Loucy (cell line): ENCODE results near the gene ANK3.

Source experiments
- H2AFZ ChIP-seq: fragments of 200-600 bp; sonication (generic); 2 replicates; pipeline ENCODE4 v1.6.0; 2016; ENCODE audit warnings: antibody characterized with exemption, mild to moderate bottlenecking, low read length, moderate library complexity
- H3F3A ChIP-seq: fragments of 200-600 bp; 2 replicates; pipeline ENCODE4 v1.6.0; 2016; ENCODE audit warnings: antibody characterized with exemption, low read depth, mild to moderate bottlenecking
- H3K27me3 ChIP-seq: fragments of 200-600 bp; sonication (generic); 2 replicates; pipeline ENCODE4 v1.6.1; 2014; ENCODE audit warnings: low read length, mild to moderate bottlenecking; ENCODE audit not compliant: insufficient read depth, poor library complexity, severe bottlenecking
- H3K36me3 ChIP-seq: fragments of 200-600 bp; sonication (generic); 2 replicates; pipeline ENCODE4 v1.6.1; 2016; ENCODE audit warnings: low read length; ENCODE audit not compliant: insufficient read depth
- H3K4me1 ChIP-seq: fragments of 200-600 bp; sonication (generic); 2 replicates; pipeline ENCODE4 v1.5.1; 2014; ENCODE audit warnings: low read length, mild to moderate bottlenecking; ENCODE audit not compliant: insufficient read depth, poor library complexity, severe bottlenecking
- H3K4me2 ChIP-seq: fragments of 200-600 bp; sonication (generic); 2 replicates; pipeline ENCODE4 v1.6.0; 2014; ENCODE audit warnings: antibody characterized with exemption, low read length, low read depth, mild to moderate bottlenecking; ENCODE audit not compliant: poor library complexity, severe bottlenecking
- H3K4me3 ChIP-seq: fragments of 200-600 bp; sonication (generic); 2 replicates; pipeline ENCODE4 v1.5.1; 2014; ENCODE audit warnings: low read length, mild to moderate bottlenecking, mixed read lengths; ENCODE audit not compliant: poor library complexity, severe bottlenecking
- H3K79me2 ChIP-seq: fragments of 200-600 bp; sonication (generic); 2 replicates; pipeline ENCODE4 v1.6.1; 2014; ENCODE audit warnings: low read length; ENCODE audit not compliant: insufficient read depth
- H3K9ac ChIP-seq: fragments of 200-600 bp; sonication (generic); 2 replicates; pipeline ENCODE4 v1.6.0; 2014; ENCODE audit warnings: mild to moderate bottlenecking, low read depth, low read length, moderate library complexity; ENCODE audit not compliant: poor library complexity, severe bottlenecking
- H3K9me2 ChIP-seq: fragments of 200-600 bp; sonication (generic); replicated peaks from 2 replicates; pipeline ENCODE4 v1.6.1; 2016; ENCODE audit warnings: low read depth, low read length, mixed read lengths
- H3K9me3 ChIP-seq: fragments of 200-600 bp; sonication (generic); 2 replicates; pipeline ENCODE4 v1.6.1; 2014; ENCODE audit warnings: mild to moderate bottlenecking, antibody characterized with exemption, low read length, low read depth; ENCODE audit not compliant: insufficient read depth
- H4K20me1 ChIP-seq: fragments of 200-600 bp; sonication (generic); 2 replicates; pipeline ENCODE4 v1.6.0; 2014; ENCODE audit warnings: antibody characterized with exemption, low read length, mild to moderate bottlenecking; ENCODE audit not compliant: insufficient read depth, poor library complexity, severe bottlenecking
- EZH2phosphoT487 ChIP-seq: fragments of 200-600 bp; IDR thresholded peaks from 2 replicates; pipeline ENCODE4 v1.6.1; 2018; ENCODE audit warnings: antibody characterized with exemption, mild to moderate bottlenecking, moderate library complexity, borderline replicate concordance
- TF ChIP-seq, protein P1 (sequence below): fragments of 200-600 bp; sonication (generic); conservative IDR thresholded peaks from 2 replicates; pipeline ENCODE4 v1.5.1; 2014; ENCODE audit warnings: mild to moderate bottlenecking, antibody characterized with exemption, low read length

ANK3 gene

DNA sequence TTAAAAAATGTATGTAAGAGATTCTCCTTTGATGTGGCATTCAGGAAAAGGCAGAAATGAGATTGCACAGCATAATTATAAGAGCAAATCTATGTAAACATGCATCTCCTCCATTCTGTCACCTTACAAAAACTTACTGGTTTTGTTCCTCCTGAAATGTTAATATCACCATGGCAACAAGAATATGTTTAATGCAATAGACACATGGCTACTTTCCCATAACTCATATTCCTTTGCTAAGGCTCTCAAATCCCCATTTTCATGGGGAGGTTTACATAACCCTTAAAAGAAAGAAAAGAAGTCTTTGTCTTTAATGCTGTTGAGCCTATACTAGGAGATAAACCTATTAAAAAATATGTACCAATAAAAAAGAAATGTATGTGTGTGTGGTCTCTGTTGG lies 136.2 kb downstream of the ANK3 start:
- TF ChIP-seq, protein P1, sequence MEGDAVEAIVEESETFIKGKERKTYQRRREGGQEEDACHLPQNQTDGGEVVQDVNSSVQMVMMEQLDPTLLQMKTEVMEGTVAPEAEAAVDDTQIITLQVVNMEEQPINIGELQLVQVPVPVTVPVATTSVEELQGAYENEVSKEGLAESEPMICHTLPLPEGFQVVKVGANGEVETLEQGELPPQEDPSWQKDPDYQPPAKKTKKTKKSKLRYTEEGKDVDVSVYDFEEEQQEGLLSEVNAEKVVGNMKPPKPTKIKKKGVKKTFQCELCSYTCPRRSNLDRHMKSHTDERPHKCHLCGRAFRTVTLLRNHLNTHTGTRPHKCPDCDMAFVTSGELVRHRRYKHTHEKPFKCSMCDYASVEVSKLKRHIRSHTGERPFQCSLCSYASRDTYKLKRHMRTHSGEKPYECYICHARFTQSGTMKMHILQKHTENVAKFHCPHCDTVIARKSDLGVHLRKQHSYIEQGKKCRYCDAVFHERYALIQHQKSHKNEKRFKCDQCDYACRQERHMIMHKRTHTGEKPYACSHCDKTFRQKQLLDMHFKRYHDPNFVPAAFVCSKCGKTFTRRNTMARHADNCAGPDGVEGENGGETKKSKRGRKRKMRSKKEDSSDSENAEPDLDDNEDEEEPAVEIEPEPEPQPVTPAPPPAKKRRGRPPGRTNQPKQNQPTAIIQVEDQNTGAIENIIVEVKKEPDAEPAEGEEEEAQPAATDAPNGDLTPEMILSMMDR = no peak
- no peak for TF ChIP-seq EZH2phosphoT487
- Histone ChIP-seq H3K9me3 (no peaks in the 10 kb centered on the region), H3K79me2 (no peaks in the 10 kb centered on the region), H3K4me1 (no peaks in the 10 kb centered on the region), H3K9ac (no peak overlapping the region), H3K36me3 (no peaks in the 10 kb centered on the region), H2AFZ (no peak overlapping the region), H3K9me2 (no peaks in the 10 kb centered on the region), H3F3A (no peaks in the 10 kb centered on the region), H3K4me3 (no peak overlapping the region), H3K4me2 (no peak overlapping the region), H3K27me3 (no peaks in the 10 kb centered on the region), H4K20me1 (no peaks in the 10 kb centered on the region)

DNA sequence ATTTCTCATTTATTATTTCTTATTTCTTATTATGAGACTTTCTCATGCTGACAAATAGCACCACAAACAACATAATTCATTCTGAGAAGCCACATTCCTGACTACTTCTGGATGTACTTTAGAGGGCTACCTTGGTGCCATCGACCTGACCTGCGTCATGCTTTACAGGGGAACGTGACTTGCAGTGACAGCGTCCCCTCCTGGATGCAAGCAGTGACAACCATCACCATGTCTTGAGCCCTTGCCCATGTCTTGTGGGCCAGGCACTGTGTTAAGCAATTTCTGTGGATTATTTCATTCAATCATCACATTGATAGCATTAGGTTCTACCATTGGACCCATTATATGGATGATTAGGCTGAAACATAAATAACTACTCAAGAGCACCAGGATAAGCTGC lies 137.0 kb downstream of the ANK3 start:
- no peaks in the 10 kb centered on the region for H3K9me2 ChIP-seq

DNA sequence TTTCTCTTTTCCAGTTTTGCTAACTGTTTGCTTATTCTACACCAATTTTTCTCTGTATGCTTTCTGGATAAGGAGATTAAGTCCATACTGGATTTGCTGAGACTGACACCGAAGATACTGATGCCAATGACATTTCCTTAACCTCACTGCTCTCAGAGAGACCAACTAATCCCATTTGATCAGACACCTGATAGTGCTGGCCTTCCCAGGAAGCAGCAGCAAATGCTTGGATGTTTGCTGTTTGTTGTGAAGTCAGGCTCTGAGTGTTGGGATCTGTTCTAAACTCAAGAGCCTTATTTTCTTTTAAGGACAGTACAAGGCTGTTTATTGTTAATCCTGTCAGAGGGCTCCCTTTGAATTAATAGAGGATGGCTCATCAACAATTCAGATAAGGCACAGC lies 143.3 kb downstream of the ANK3 start:
- Histone ChIP-seq H3K9me2 (no peaks in the 10 kb centered on the region), H3K4me1 (no peaks in the 10 kb centered on the region), H3K9me3 (no peaks in the 10 kb centered on the region), H4K20me1 (no peaks in the 10 kb centered on the region), H3K9ac (no peak overlapping the region), H3K4me3 (no peak overlapping the region), H3K36me3 (no peaks in the 10 kb centered on the region), H3F3A (no peaks in the 10 kb centered on the region), H3K27me3 (no peaks in the 10 kb centered on the region), H3K4me2 (no peak overlapping the region), H3K79me2 (no peaks in the 10 kb centered on the region), H2AFZ (no peak overlapping the region)
- no peak for TF ChIP-seq EZH2phosphoT487
- TF ChIP-seq, protein P1 = no peak

More for the DNA sequence above, 137.0 kb downstream of the ANK3 start:
- Histone ChIP-seq H3K36me3 (no peaks in the 10 kb centered on the region), H3K9ac (no peak overlapping the region), H3K4me3 (no peak overlapping the region), H2AFZ (no peak overlapping the region), H4K20me1 (no peaks in the 10 kb centered on the region), H3K4me1 (no peaks in the 10 kb centered on the region), H3K27me3 (no peaks in the 10 kb centered on the region), H3K4me2 (no peak overlapping the region), H3K79me2 (no peaks in the 10 kb centered on the region), H3K9me3 (no peaks in the 10 kb centered on the region), H3F3A (no peaks in the 10 kb centered on the region)
- TF ChIP-seq EZH2phosphoT487 = no peak
- TF ChIP-seq, protein P1 = no peak
